Gastroesophageal sphincter (tissue), 4 donors: ENCODE results near the gene HYCC1. TPM values are rescaled to one million over a fixed set of nuclear protein-coding genes. Genes with fewer than 3 reads are reported as not detected.
A peak's percentile ranks its signal among the peaks of the same experiment; 100 is the strongest.
"Not testable (repeated sequence)": the region's sequence is repeated elsewhere in the genome, so short reads cannot be mapped to it uniquely, and the experiment has no call there.

Experiments used
- ATAC-seq: fragments of 150-250 bp; one replicate; pipeline ENCODE4 v1.9.1; 2016; ENCODE audit warnings: mild to moderate bottlenecking, moderate library complexity
- H3K27ac ChIP-seq, 4 donors: fragments of 200-600 bp; sonication (generic) in 3 of 4; 1 replicate in 3 of 4; 2 replicates in 1 of 4; pipeline ENCODE4 v1.5.1; 2016 to 2019
- H3K27me3 ChIP-seq: fragments of 200-600 bp; sonication (generic); one replicate; pipeline ENCODE4 v1.5.1; 2019
- H3K36me3 ChIP-seq, 2 donors: fragments of 200-600 bp; sonication (generic); one replicate each; pipeline ENCODE4 v1.5.1; 2019; ENCODE audit warnings: control low read depth in 1 of 2
- H3K4me1 ChIP-seq, 3 donors: fragments of 200-600 bp; sonication (generic); 1 replicate in 2 of 3; 2 replicates in 1 of 3; pipeline ENCODE4 v1.5.1; 2016 to 2019; ENCODE audit warnings: control low read depth in 2 of 3
- H3K4me3 ChIP-seq, 2 donors: fragments of 200-600 bp; sonication (generic); one replicate each; pipeline ENCODE4 v1.5.1; 2019; ENCODE audit warnings: mild to moderate bottlenecking in 1 of 2, moderate library complexity in 1 of 2
- H3K9me3 ChIP-seq, 3 donors: fragments of 200-600 bp; sonication (generic); one replicate each; pipeline ENCODE4 v1.5.1; 2017 to 2019; ENCODE audit warnings: control low read depth in 2 of 3
- CTCF ChIP-seq, 4 experiments: fragments of 200-600 bp in 2 of 4; fragments of 450-650 bp in 2 of 4; sonication (generic) in 1 of 4; IDR thresholded peaks; one replicate each; pipeline ENCODE4 v1.5.1; 2017 to 2019; ENCODE audit warnings: antibody characterized with exemption in 4 of 4, mild to moderate bottlenecking in 2 of 4, moderate library complexity in 2 of 4
- EP300 ChIP-seq: sonication (generic); formaldehyde crosslinking; IDR thresholded peaks from one replicate; pipeline ENCODE4 v1.6.1; 2017; ENCODE audit warnings: antibody characterized with exemption, mild to moderate bottlenecking
- POLR2A ChIP-seq, 2 donors: fragments of 450-650 bp; IDR thresholded peaks; one replicate each; pipeline ENCODE4 v1.6.1; 2017; ENCODE audit warnings: antibody characterized with exemption in 2 of 2, mild to moderate bottlenecking in 2 of 2, moderate library complexity in 1 of 2
- POLR2AphosphoS5 ChIP-seq: sonication (generic); formaldehyde crosslinking; IDR thresholded peaks from one replicate; pipeline ENCODE4 v1.6.1; 2017; ENCODE audit warnings: antibody characterized with exemption
- WGBS, 2 donors: methylation state at CpG; one replicate each; pipeline ENCODE4 v1.1.5; 2018; ENCODE audit warnings: low coverage in 1 of 2; 5-methylcytosine and 5-hydroxymethylcytosine counted together
- total RNA-seq, 4 donors: library from RNA; depleted of rRNA; stranded (reverse); fragments of >200 nt; gene quantifications; one replicate each; pipeline ENCODE4 v1.1.0, GENCODE V29; 2016

HYCC1 gene
- total RNA-seq, 4 donors from 2014 or later = 39.7 to 87.7 (median 52.7) TPM

GRCh38 chr7:23055582-23056178 lies 41.8 kb upstream of the HYCC1 start:
- no peaks in the 10 kb centered on the region for H3K4me1 ChIP-seq
- no peak overlapping the region for H3K27ac ChIP-seq
- WGBS, 2 donors = 0 to 3% methylated on average over 2 of the region's 2 CpGs
- peak; percentile 68 for ATAC-seq
- TF ChIP-seq EP300 (no peak), CTCF (IDR thresholded peaks at IDR 0.05) (peak; percentile 73 to 88 (median 83))
- no peaks in the 10 kb centered on the region for H3K27me3 ChIP-seq
- no peaks in the 10 kb centered on the region for H3K36me3 ChIP-seq
- no peaks in the 10 kb centered on the region for H3K9me3 ChIP-seq
- no peak overlapping the region for H3K4me3 ChIP-seq

GRCh38 chr7:23051124-23051485 lies 37.2 kb upstream of the HYCC1 start:
- not testable (repeated sequence) for H3K4me3 ChIP-seq, H3K9me3 ChIP-seq, H3K27me3 ChIP-seq, H3K36me3 ChIP-seq, H3K4me1 ChIP-seq, H3K27ac ChIP-seq, ATAC-seq
- WGBS, 2 donors = 81 to 92% methylated on average over 2 of the region's 3 CpGs

DNA sequence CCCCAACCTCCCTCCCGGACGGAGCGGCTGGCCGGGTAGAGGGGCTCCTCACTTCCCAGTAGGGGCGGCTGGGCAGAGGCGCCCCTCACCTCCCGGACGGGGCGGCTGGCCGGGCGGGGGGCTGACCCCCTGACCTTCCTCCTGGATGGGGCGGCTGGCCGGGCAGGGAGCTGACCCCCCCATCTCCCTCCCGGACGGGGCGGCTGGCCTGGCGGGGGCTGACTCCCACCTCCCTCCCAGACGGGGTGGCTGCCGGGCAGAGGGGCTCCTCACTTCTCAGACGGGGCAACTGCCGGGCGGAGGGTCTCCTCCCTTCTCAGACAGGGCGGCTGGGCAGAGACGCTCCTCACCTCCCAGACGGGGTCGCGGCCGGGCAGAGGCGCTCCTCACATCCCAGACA lies 32.4 kb upstream of the HYCC1 start:
- H3K9me3 ChIP-seq = not testable (repeated sequence)
- no CpG with 5 or more reads among the region's 29 CpGs for WGBS, 2 donors

DNA sequence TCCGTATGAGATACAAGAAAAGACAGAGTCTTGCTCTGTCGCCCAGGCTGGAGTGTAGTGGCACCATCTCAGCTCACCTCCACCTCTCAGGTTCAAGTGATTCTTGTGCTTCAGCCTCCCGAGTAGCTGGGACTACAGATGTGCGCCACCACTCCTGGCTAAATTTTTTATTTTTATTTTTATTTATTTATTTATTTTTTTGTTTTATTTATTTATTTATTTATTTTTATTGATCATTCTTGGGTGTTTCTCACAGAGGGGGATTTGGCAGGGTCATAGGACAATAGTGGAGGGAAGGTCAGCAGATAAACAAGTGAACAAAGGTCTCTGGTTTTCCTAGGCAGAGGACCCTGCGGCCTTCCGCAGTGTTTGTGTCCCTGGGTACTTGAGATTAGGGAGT lies 31.2 kb upstream of the HYCC1 start:
- WGBS, 2 donors = 86 to 95% methylated on average over 3 to 4 of the region's 6 CpGs
- ATAC-seq, H3K27ac ChIP-seq: not testable (repeated sequence)

More for the DNA sequence above, 32.4 kb upstream of the HYCC1 start:
- not testable (repeated sequence) for H3K4me3 ChIP-seq, H3K4me1 ChIP-seq, ATAC-seq, H3K27me3 ChIP-seq, H3K27ac ChIP-seq, H3K36me3 ChIP-seq

GRCh38 chr7:23044581-23044980 lies 30.7 kb upstream of the HYCC1 start:
- Histone ChIP-seq H3K4me3 (no peak overlapping the region), H3K9me3 (no peaks in the 10 kb centered on the region), H3K27me3 (no peaks in the 10 kb centered on the region), H3K36me3 (no peaks in the 10 kb centered on the region), H3K27ac (no peak overlapping the region), H3K4me1 (peaks cover 0 to 4% (median 0%) of the 10 kb centered on the region in 3 donors)
- TF ChIP-seq EP300 = no peak
- no peak for TF ChIP-seq POLR2A (IDR thresholded peaks at IDR 0.05)
- no peak for TF ChIP-seq POLR2AphosphoS5
- no peak for TF ChIP-seq CTCF (IDR thresholded peaks at IDR 0.05)
- no peak for ATAC-seq
- 49 to 50% methylated on average over 3 of the region's 3 CpGs for WGBS, 2 donors

More for the DNA sequence above, 31.2 kb upstream of the HYCC1 start:
- H3K36me3 ChIP-seq, H3K9me3 ChIP-seq, H3K27me3 ChIP-seq, H3K4me1 ChIP-seq, H3K4me3 ChIP-seq: not testable (repeated sequence)

DNA sequence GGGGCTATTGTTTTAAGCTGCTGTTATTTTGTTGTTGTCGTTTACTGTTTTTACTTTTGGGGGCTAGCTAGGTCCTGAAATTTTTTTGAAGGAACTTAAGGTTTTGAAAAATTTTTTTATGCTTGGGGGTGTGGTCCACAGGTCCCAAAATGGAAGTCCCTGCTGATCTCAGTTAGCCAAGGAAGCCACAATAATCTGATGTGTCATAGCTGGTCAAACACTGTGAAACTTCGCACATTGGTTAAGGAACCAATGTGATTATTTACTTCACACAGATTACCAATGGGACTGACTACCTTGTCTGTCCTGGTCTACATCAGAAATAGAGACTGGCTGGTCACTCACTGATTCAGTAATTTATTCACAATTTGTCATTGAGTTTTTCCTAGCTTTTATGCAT lies 29.5 kb upstream of the HYCC1 start:
- no peak for ATAC-seq
- Histone ChIP-seq H3K27ac (no peak overlapping the region), H3K4me1 (peaks cover 0 to 4% (median 0%) of the 10 kb centered on the region in 3 donors), H3K27me3 (no peaks in the 10 kb centered on the region), H3K9me3 (no peaks in the 10 kb centered on the region), H3K4me3 (no peak overlapping the region), H3K36me3 (no peaks in the 10 kb centered on the region)
- 83 to 89% methylated on average over 2 of the region's 2 CpGs for WGBS, 2 donors
- TF ChIP-seq POLR2A (IDR thresholded peaks at IDR 0.05) (no peak), POLR2AphosphoS5 (no peak), CTCF (IDR thresholded peaks at IDR 0.05) (no peak), EP300 (no peak)

DNA sequence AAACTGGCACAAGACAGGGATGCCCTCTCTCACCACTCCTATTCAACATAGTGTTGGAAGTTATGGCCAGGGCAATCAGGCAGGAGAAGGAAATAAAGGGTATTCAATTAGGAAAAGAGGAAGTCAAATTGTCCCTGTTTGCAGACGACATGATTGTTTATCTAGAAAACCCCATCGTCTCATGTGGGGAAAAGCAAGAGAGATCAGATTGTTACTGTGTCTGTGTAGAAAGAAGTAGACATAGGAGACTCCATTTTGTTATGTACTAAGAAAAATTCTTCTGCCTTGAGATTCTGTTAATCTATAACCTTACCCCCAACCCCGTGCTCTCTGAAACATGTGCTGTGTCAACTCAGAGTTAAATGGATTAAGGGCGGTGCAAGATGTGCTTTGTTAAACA lies 25.7 kb upstream of the HYCC1 start:
- H3K4me3 ChIP-seq = not testable (repeated sequence)

GRCh38 chr7:23035542-23036371 lies 21.8 kb upstream of the HYCC1 start:
- H3K36me3 ChIP-seq, H3K27ac ChIP-seq, H3K4me1 ChIP-seq, ATAC-seq, H3K27me3 ChIP-seq, H3K9me3 ChIP-seq: not testable (repeated sequence)
- H3K4me3 ChIP-seq = peak overlapping the region in 1 of 2 donors; percentile 18
- 83% methylated on average over 7 of the region's 34 CpGs; no CpG with 5 or more reads in 1 of the 2 donors for WGBS, 2 donors

More for the DNA sequence above, 25.7 kb upstream of the HYCC1 start:
- not testable (repeated sequence) for H3K4me1 ChIP-seq, H3K27ac ChIP-seq, H3K27me3 ChIP-seq, ATAC-seq, H3K9me3 ChIP-seq, H3K36me3 ChIP-seq
- 88% methylated on average over 2 of the region's 4 CpGs; no CpG with 5 or more reads in 1 of the 2 donors for WGBS, 2 donors
